ENCODE measurements around the gene SELPLG. TPM values are rescaled to one million over a fixed set of nuclear protein-coding genes. Genes with fewer than 3 reads are reported as not detected.

SELPLG gene
- total RNA-seq, 4 donors from 2014 or later, result 2.4 to 9.4 (median 5.9) TPM

DNA sequence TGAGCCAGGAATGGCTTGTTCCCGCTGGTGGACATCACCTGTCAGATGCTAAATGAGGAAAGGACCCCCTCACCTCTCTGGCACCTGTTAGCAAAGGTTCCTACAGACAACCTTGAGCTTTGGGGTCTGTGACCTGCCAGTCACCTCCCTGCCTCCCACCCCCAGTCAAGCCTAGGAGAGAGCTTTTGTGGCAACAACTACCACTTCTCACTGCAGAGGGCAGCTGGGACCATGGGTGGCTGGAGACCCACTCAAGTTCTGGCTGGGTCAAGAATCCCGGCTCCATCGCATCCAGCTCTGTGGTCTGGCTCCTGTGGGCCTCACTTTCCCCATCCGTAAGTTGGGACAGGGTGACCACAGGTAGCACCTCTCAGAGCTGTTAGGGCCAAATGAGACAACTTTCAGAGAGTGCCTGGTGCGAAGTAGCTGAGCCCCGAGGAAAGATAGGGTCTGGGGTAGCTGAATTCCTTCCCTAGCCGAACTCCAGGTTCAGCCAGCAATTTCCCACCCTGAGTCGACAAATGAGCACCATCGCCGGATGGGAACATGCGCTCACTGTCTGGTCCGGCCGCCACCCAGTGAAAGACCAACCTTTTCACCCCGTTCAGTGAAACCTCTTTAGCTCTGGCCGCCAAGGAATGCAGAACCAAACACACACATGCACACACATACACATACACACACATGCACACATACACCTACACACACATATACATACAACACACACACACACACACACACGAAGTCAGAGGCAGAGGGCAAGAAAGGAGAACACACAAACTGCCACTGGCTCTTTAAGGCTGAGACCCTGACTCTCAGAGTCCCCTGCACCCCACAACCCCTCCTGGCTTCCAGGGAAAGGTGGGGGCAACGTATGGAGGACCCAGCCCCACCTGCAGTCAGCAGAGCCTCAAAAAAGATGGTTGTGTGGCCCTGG lies 37.7 kb downstream of the SELPLG start:
- no peaks in the 10 kb centered on the region for H3K27me3 ChIP-seq
- H3K4me1 ChIP-seq, result no peaks in the 10 kb centered on the region
- peak overlapping the region in 1 of 4 donors; percentile 40 for H3K4me3 ChIP-seq
- DNase-seq, result no peak
- TF ChIP-seq POLR2A (IDR thresholded peaks at IDR 0.05) (no peak), CTCF (IDR thresholded peaks at IDR 0.05) (no peak)
- H3K9me3 ChIP-seq, result no peaks in the 10 kb centered on the region
- H3K36me3 ChIP-seq, result no peaks in the 10 kb centered on the region
- H3K27ac ChIP-seq, result peak overlapping the region in 2 of 4 donors; percentile 38 to 52

DNA sequence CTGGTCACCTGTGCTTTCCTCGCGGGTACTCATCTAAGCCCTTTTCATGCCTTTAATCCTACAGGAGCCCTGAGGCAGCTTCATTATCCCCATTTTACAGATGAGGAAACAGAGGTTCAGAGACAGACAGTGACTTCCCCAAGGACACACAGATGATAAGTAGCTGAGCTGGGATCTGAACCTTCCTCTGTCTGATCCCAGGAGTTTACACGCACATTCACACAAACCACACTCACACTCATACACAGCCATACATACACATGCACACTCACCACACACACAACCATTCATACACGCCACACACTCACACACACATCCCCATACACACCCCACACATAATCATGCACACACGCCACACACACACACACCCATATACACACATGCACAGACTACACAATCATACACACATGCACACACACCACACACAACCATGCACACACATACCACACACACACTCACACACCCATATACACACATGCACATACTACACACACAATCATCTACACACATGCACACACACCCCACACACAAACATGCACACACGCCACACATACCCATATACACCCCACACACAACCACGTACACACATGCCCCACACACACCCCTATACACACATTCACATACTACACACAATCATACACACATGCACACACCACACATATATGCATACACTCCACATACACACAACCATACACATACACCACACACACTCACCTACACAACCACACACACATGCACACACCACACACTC lies 38.6 kb downstream of the SELPLG start:
- Histone ChIP-seq H3K4me1 (no peaks in the 10 kb centered on the region), H3K9me3 (no peaks in the 10 kb centered on the region), H3K27ac (peak overlapping the region in 1 of 4 donors; percentile 38), H3K4me3 (no peak overlapping the region), H3K27me3 (no peaks in the 10 kb centered on the region), H3K36me3 (no peaks in the 10 kb centered on the region)
- no peak for DNase-seq
- TF ChIP-seq CTCF (IDR thresholded peaks at IDR 0.05) (no peak), POLR2A (IDR thresholded peaks at IDR 0.05) (no peak)

DNA sequence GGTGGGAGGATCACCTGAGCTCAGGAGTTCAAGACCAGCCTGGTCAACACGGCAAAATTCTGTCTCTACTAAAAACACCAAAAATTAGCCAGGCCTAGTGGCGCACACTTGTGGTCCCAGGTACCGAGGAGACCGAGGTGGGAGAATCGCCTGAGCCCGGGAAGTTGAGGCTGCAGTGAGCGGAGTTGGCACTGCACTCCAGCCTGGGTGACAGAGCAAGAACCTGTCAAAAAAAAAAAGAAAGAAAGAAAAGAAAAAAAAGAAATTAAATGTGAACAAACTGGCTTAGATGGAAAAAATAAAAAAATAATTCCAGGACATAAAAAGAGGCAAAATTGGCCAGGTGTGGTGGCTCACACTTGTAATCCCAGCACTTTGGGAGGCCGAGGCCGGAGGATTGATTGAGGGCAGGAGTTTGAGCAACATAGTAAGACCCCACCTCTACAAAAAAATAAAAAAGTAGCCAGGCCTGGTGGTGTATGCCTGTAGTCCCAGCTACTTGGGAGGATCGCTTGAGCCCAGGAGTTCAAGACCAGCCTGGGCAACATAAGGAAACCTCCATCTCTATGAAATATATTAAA lies 39.3 kb downstream of the SELPLG start:
- TF ChIP-seq CTCF (IDR thresholded peaks at IDR 0.05) (no peak), POLR2A (IDR thresholded peaks at IDR 0.05) (no peak)
- H3K27ac ChIP-seq, result peak overlapping the region in 1 of 4 donors; percentile 11
- no peaks in the 10 kb centered on the region for H3K9me3 ChIP-seq
- H3K27me3 ChIP-seq, result no peaks in the 10 kb centered on the region
- H3K4me3 ChIP-seq, result no peak overlapping the region
- DNase-seq, result no peak
- H3K36me3 ChIP-seq, result no peaks in the 10 kb centered on the region
- no peaks in the 10 kb centered on the region for H3K4me1 ChIP-seq

DNA sequence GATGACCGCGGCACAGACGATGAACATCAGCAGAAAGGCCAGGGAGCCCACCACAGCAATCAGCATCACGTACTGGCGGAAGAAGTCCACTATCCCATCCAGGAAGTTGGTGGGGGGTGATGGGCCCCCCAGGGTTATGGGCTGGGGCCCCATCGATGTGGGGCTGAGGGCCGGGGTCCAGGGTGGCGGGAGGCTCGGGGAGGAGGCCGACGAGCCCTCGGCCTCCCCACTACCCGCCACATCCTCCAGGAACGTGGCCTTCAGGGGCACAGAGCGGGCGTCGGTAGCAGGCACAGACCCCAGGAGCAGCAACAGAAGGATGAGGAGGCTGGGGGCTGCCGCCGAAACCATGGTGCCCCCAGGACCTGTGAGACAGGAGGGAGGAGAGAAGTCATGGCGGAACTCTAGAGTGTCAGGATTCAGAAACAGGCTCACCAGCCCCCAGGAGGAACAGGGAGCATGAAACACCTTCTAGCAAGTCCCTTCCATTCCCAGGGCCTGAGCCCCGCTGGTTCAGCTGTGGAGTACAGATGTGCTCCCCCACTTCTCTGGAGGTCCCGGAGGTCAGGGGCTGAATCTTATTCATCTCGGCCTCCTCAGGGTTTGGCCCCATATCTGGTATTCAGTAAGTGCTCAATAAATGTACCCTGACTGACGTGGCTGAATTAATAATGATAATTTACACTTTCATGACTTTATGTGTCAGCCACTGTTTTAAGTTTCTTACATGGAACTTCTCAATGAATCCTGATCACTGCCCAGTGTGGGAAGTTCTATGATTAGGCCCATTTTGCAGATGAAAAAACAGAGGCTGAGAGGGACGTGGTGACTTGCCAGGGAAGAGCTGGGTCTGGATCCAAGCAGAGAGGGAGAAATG lies 41.4 kb downstream of the SELPLG start:
- no peaks in the 10 kb centered on the region for H3K27me3 ChIP-seq
- no peak for DNase-seq
- no peak overlapping the region for H3K27ac ChIP-seq
- no peak overlapping the region for H3K4me3 ChIP-seq
- H3K36me3 ChIP-seq, result no peaks in the 10 kb centered on the region
- H3K4me1 ChIP-seq, result no peaks in the 10 kb centered on the region
- H3K9me3 ChIP-seq, result no peaks in the 10 kb centered on the region
- no peak for TF ChIP-seq POLR2A (IDR thresholded peaks at IDR 0.05)
- TF ChIP-seq CTCF (IDR thresholded peaks at IDR 0.05), result no peak

Measured in Peyer's patch (tissue), 4 donors.